RWPE2 (cell line): ENCODE data around the gene KIF21B.

Experiments used
- ATAC-seq: fragments of 200-7000 bp; cut with Tn5 transposase; 3 replicates; pipeline ENCODE4 v1.9.1; 2021; ENCODE audit warnings: low read depth
- DNase-seq: peaks from one replicate; pipeline ENCODE4 v3.0.0-alpha.2; 2020; ENCODE audit warnings: low spot score
- H3K27ac ChIP-seq: fragments of 450-650 bp; 2 replicates; pipeline ENCODE4 v1.5.1; 2017; ENCODE audit warnings: mild to moderate bottlenecking; ENCODE audit not compliant: poor library complexity, severe bottlenecking
- H3K27me3 ChIP-seq: fragments of 250-450 bp; sonication (Bioruptor Pico); 2 replicates; pipeline ENCODE4 v1.5.1; 2021; ENCODE audit warnings: mild to moderate bottlenecking, moderate library complexity; ENCODE audit not compliant: insufficient read depth, poor library complexity, severe bottlenecking
- H3K36me3 ChIP-seq: fragments of 250-450 bp; sonication (Bioruptor Pico); 2 replicates; pipeline ENCODE4 v1.5.1; 2020; ENCODE audit warnings: low read depth, mild to moderate bottlenecking, moderate library complexity
- H3K4me1 ChIP-seq: fragments of 250-450 bp; sonication (Bioruptor Pico); 2 replicates; pipeline ENCODE4 v1.5.1; 2021; ENCODE audit warnings: mild to moderate bottlenecking, moderate library complexity; ENCODE audit not compliant: insufficient read depth, poor library complexity, severe bottlenecking
- H3K4me3 ChIP-seq: fragments of 250-450 bp; sonication (Bioruptor Pico); 2 replicates; pipeline ENCODE4 v1.5.1; 2021; ENCODE audit warnings: mild to moderate bottlenecking, moderate library complexity; ENCODE audit not compliant: severe bottlenecking
- H3K9me3 ChIP-seq: fragments of 250-450 bp; sonication (Bioruptor Pico); 2 replicates; pipeline ENCODE4 v1.5.1; 2021; ENCODE audit warnings: mild to moderate bottlenecking, moderate library complexity; ENCODE audit not compliant: severe bottlenecking
- CTCF ChIP-seq: fragments of 450-650 bp; IDR thresholded peaks from one replicate; pipeline ENCODE4 v1.5.1; 2017; ENCODE audit warnings: mild to moderate bottlenecking, moderate library complexity; ENCODE audit not compliant: poor library complexity, severe bottlenecking

The KIF21B gene

GRCh38 chr1:201054091-201054543, 30.6 kb upstream of the KIF21B start:
- Histone ChIP-seq H3K4me3 (no peak overlapping the region), H3K4me1 (no peaks in the 10 kb centered on the region), H3K36me3 (no peaks in the 10 kb centered on the region), H3K27ac (no peak overlapping the region), H3K27me3 (no peaks in the 10 kb centered on the region), H3K9me3 (no peaks in the 10 kb centered on the region)
- DNase-seq (no peak), ATAC-seq (no peak)
- no peak for TF ChIP-seq CTCF

GRCh38 chr1:201053155-201053860, 29.8 kb upstream of the KIF21B start:
- H3K27ac ChIP-seq, result no peak overlapping the region
- TF ChIP-seq CTCF, result no peak
- H3K4me1 ChIP-seq, result no peaks in the 10 kb centered on the region
- ATAC-seq (no peak), DNase-seq (no peak)
- no peaks in the 10 kb centered on the region for H3K9me3 ChIP-seq
- H3K4me3 ChIP-seq, result no peak overlapping the region
- H3K27me3 ChIP-seq, result no peaks in the 10 kb centered on the region
- no peaks in the 10 kb centered on the region for H3K36me3 ChIP-seq

- Histone ChIP-seq H3K9me3 (no peaks in the 10 kb centered on the region), H3K27ac (no peak overlapping the region), H3K4me1 (no peaks in the 10 kb centered on the region), H3K36me3 (no peaks in the 10 kb centered on the region), H3K27me3 (no peaks in the 10 kb centered on the region), H3K4me3 (no peak overlapping the region)
- DNase-seq (no peak), ATAC-seq (no peak)
- no peak for TF ChIP-seq CTCF
Measured at GRCh38 chr1:201051399-201051798, 27.9 kb upstream of the KIF21B start.

- no peak for TF ChIP-seq CTCF
- Histone ChIP-seq H3K9me3 (no peaks in the 10 kb centered on the region), H3K27me3 (no peaks in the 10 kb centered on the region), H3K4me3 (no peak overlapping the region), H3K36me3 (no peaks in the 10 kb centered on the region), H3K27ac (no peak overlapping the region), H3K4me1 (no peaks in the 10 kb centered on the region)
- no peak for DNase-seq
- no peak for ATAC-seq
Measured at GRCh38 chr1:201050515-201051277, 27.2 kb upstream of the KIF21B start.

GRCh38 chr1:201049248-201049831, 25.8 kb upstream of the KIF21B start:
- TF ChIP-seq CTCF, result no peak
- Histone ChIP-seq H3K27me3 (no peaks in the 10 kb centered on the region), H3K9me3 (no peaks in the 10 kb centered on the region), H3K4me1 (no peaks in the 10 kb centered on the region), H3K27ac (no peak overlapping the region), H3K4me3 (no peak overlapping the region), H3K36me3 (no peaks in the 10 kb centered on the region)
- DNase-seq, result no peak
- ATAC-seq, result no peak
